ENCODE data around the gene FBXO3. TPM values are rescaled to one million over a fixed set of nuclear protein-coding genes. Genes with fewer than 3 reads are reported as not detected.

FBXO3 gene
- total and polyA plus RNA-seq, 4 donors = 13.6 to 46.4 (median 23.4) TPM

- WGBS, 2 donors = 3 to 4% methylated on average over 23 of the region's 23 CpGs
- H3K4me3 ChIP-seq = peak overlapping the region; percentile 73
- TF ChIP-seq CTCF (IDR thresholded peaks at IDR 0.05; ENCODE audit: control extremely low read depth, extremely low read depth) = no peak
- H3K36me3 ChIP-seq (ENCODE audit: control insufficient read depth in 4 of 4, insufficient read depth in 4 of 4, low read length in 4 of 4) = peaks cover 0 to 4% (median 0%) of the 10 kb centered on the region in 4 donors
- H3K9me3 ChIP-seq (ENCODE audit: control insufficient read depth in 4 of 4, insufficient read depth in 3 of 4, low read length in 3 of 4) = no peaks in the 10 kb centered on the region
- peaks cover 0 to 36% (median 10%) of the 10 kb centered on the region in 5 donors for H3K4me1 ChIP-seq (ENCODE audit: control insufficient read depth in 5 of 5, insufficient read depth in 5 of 5, low read length in 5 of 5)
- peak overlapping the region; percentile 75 to 83 for H3K27ac ChIP-seq (ENCODE audit: low read depth in 1 of 2, low read length in 1 of 2)
- peak in 1 of 3 donors; percentile 65 for DNase-seq
- H3K27me3 ChIP-seq (ENCODE audit: control insufficient read depth in 3 of 3, insufficient read depth in 3 of 3, low read length in 2 of 3) = peaks cover 0 to 9% (median 0%) of the 10 kb centered on the region in 3 donors
- peak overlapping the region in 1 of 2 donors; percentile 96 for H3K9ac ChIP-seq (ENCODE audit: insufficient read depth in 1 of 2, low read length in 2 of 2)
- no peak for ATAC-seq (ENCODE audit: insufficient read depth, low FRiP score)
Measured at GRCh38 chr11:33774736-33775466, 581 bp upstream of the FBXO3 start.

- DNase-seq = peak in 1 of 3 donors; percentile 27
- Histone ChIP-seq H3K27me3 (ENCODE audit: control insufficient read depth in 3 of 3, insufficient read depth in 3 of 3, low read length in 2 of 3) (peaks cover 0 to 9% (median 0%) of the 10 kb centered on the region in 3 donors), H3K27ac (ENCODE audit: low read depth in 1 of 2, low read length in 1 of 2) (peak overlapping the region; percentile 84 to 91), H3K9ac (ENCODE audit: insufficient read depth in 1 of 2, low read length in 2 of 2) (peak overlapping the region; percentile 59 to 65), H3K9me3 (ENCODE audit: control insufficient read depth in 4 of 4, insufficient read depth in 3 of 4, low read length in 3 of 4) (no peaks in the 10 kb centered on the region), H3K4me1 (ENCODE audit: control insufficient read depth in 5 of 5, insufficient read depth in 5 of 5, low read length in 5 of 5) (peaks cover 0 to 28% (median 10%) of the 10 kb centered on the region in 5 donors), H3K4me3 (peak overlapping the region; percentile 93), H3K36me3 (ENCODE audit: control insufficient read depth in 4 of 4, insufficient read depth in 4 of 4, low read length in 4 of 4) (peaks cover 0 to 6% (median 1%) of the 10 kb centered on the region in 4 donors)
- 3 to 4% methylated on average over 22 of the region's 22 CpGs for WGBS, 2 donors
- no peak for ATAC-seq (ENCODE audit: insufficient read depth, low FRiP score)
- TF ChIP-seq CTCF (IDR thresholded peaks at IDR 0.05; ENCODE audit: control extremely low read depth, extremely low read depth) = no peak
Measured at GRCh38 chr11:33773404-33773986, 825 bp downstream of the FBXO3 start.

GRCh38 chr11:33772870-33773269 lies 1.4 kb downstream of the FBXO3 start:
- Histone ChIP-seq H3K9me3 (ENCODE audit: control insufficient read depth in 4 of 4, insufficient read depth in 3 of 4, low read length in 3 of 4) (no peaks in the 10 kb centered on the region), H3K9ac (ENCODE audit: insufficient read depth in 1 of 2, low read length in 2 of 2) (no peak overlapping the region), H3K27ac (ENCODE audit: low read depth in 1 of 2, low read length in 1 of 2) (no peak overlapping the region), H3K27me3 (ENCODE audit: control insufficient read depth in 3 of 3, insufficient read depth in 3 of 3, low read length in 2 of 3) (peaks cover 0 to 4% (median 0%) of the 10 kb centered on the region in 3 donors), H3K4me1 (ENCODE audit: control insufficient read depth in 5 of 5, insufficient read depth in 5 of 5, low read length in 5 of 5) (peaks cover 0 to 23% (median 10%) of the 10 kb centered on the region in 5 donors), H3K4me3 (peak overlapping the region; percentile 6), H3K36me3 (ENCODE audit: control insufficient read depth in 4 of 4, insufficient read depth in 4 of 4, low read length in 4 of 4) (peaks cover under 1 to 7% (median 3%) of the 10 kb centered on the region in 4 donors)
- no peak for TF ChIP-seq CTCF (IDR thresholded peaks at IDR 0.05; ENCODE audit: control extremely low read depth, extremely low read depth)
- DNase-seq (no peak), ATAC-seq (ENCODE audit: insufficient read depth, low FRiP score) (no peak)
- 56 to 72% methylated on average over 1 of the region's 1 CpG for WGBS, 2 donors

Data from lung (tissue), 12 donors.